SU-DHL-6 (cell line): ENCODE results near the gene HES4.

Experiments
- EZH2phosphoT487 ChIP-seq: fragments of 200-600 bp; sonication (generic), shearing (Covaris generic); conservative IDR thresholded peaks from 2 replicates; pipeline ENCODE4 v1.6.1; 2018; ENCODE audit warnings: mild to moderate bottlenecking, antibody characterized with exemption, low read length, moderate library complexity, mixed read lengths
- TF ChIP-seq, protein P1 (sequence below): fragments of 200-600 bp; sonication (generic); IDR thresholded peaks from one replicate; pipeline ENCODE4 v1.5.1; 2017; ENCODE audit warnings: antibody characterized with exemption, mild to moderate bottlenecking, low read length, moderate library complexity; ENCODE audit not compliant: insufficient read depth, poor library complexity, severe bottlenecking

DNA sequence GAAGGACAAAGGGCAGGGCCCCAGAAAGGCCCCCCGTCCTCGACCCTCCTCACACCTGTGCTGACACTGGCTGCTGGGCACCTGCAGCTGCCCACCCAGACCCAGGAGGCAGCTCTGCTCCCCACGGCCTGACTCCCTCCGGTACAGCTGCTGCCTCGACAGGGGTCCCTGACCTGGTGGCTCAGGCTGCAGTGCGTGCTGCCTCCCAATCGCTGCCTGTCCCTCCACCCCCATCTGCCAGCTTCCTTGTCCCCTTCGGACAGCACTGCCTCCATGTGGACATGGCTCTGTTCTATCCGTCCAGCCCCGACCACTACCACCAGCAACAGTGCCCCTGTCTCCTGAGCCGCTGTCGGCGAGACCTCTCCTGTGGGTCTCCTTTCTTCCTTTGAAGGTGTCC is 45.0 kb downstream of the HES4 start:
- TF ChIP-seq, protein P1, sequence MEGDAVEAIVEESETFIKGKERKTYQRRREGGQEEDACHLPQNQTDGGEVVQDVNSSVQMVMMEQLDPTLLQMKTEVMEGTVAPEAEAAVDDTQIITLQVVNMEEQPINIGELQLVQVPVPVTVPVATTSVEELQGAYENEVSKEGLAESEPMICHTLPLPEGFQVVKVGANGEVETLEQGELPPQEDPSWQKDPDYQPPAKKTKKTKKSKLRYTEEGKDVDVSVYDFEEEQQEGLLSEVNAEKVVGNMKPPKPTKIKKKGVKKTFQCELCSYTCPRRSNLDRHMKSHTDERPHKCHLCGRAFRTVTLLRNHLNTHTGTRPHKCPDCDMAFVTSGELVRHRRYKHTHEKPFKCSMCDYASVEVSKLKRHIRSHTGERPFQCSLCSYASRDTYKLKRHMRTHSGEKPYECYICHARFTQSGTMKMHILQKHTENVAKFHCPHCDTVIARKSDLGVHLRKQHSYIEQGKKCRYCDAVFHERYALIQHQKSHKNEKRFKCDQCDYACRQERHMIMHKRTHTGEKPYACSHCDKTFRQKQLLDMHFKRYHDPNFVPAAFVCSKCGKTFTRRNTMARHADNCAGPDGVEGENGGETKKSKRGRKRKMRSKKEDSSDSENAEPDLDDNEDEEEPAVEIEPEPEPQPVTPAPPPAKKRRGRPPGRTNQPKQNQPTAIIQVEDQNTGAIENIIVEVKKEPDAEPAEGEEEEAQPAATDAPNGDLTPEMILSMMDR, result no peak
- no peak for TF ChIP-seq EZH2phosphoT487
